H9 (cell line): ENCODE data around the gene TRAPPC2B. TPM values are rescaled to one million over a fixed set of nuclear protein-coding genes. Genes with fewer than 3 reads are reported as not detected.

Experiments
- DNase-seq: peaks from one replicate; pipeline ENCODE4 v3.0.0-alpha.2; 2017
- H2AFZ ChIP-seq: one replicate; pipeline ENCODE4 v1.6.1; 2013; ENCODE audit warnings: mild to moderate bottlenecking, low read length, control low read depth, moderate library complexity
- H2AK5ac ChIP-seq: 2 replicates; pipeline ENCODE4 v1.6.1; 2013; ENCODE audit warnings: low read length, control low read depth, mixed read lengths; ENCODE audit not compliant: insufficient read length
- H2BK120ac ChIP-seq: one replicate; pipeline ENCODE4 v1.6.1; 2013; ENCODE audit warnings: low read depth, mild to moderate bottlenecking, low read length, control low read depth, inconsistent platforms; ENCODE audit not compliant: poor library complexity, severe bottlenecking
- H2BK12ac ChIP-seq: 2 replicates; pipeline ENCODE4 v1.6.1; 2013; ENCODE audit warnings: low read length, control low read depth, mixed read lengths, low read depth; ENCODE audit not compliant: insufficient read length
- H2BK15ac ChIP-seq: 2 replicates; pipeline ENCODE4 v1.6.1; 2013; ENCODE audit warnings: low read depth, low read length, control low read depth
- H2BK20ac ChIP-seq: one replicate; pipeline ENCODE4 v1.6.1; 2013; ENCODE audit warnings: low read depth, mild to moderate bottlenecking, low read length, control low read depth, inconsistent platforms; ENCODE audit not compliant: poor library complexity, severe bottlenecking
- H2BK5ac ChIP-seq: 2 replicates; pipeline ENCODE4 v1.6.1; 2013; ENCODE audit warnings: low read length, control low read depth, mixed read lengths; ENCODE audit not compliant: insufficient read length
- H3K14ac ChIP-seq: 2 replicates; pipeline ENCODE4 v1.6.1; 2013; ENCODE audit warnings: low read length, control low read depth; ENCODE audit not compliant: insufficient read depth
- H3K18ac ChIP-seq: 2 replicates; pipeline ENCODE4 v1.6.1; 2013; ENCODE audit warnings: low read depth, mild to moderate bottlenecking, mixed read lengths, low read length, control low read depth; ENCODE audit not compliant: insufficient read length
- H3K23ac ChIP-seq: 2 replicates; pipeline ENCODE4 v1.6.1; 2013; ENCODE audit warnings: low read length, control low read depth, mixed read lengths, low read depth; ENCODE audit not compliant: insufficient read length
- H3K23me2 ChIP-seq: 2 replicates; pipeline ENCODE4 v1.6.1; 2013; ENCODE audit warnings: low read depth, mild to moderate bottlenecking, mixed read lengths, low read length, control low read depth; ENCODE audit not compliant: insufficient read length, poor library complexity, severe bottlenecking
- H3K27ac ChIP-seq: 2 replicates; pipeline ENCODE4 v1.5.1; 2013; ENCODE audit warnings: low read length, control low read depth, mixed read lengths, low read depth; ENCODE audit not compliant: insufficient read length
- H3K27me3 ChIP-seq: 2 replicates; pipeline ENCODE4 v1.6.1; 2013; ENCODE audit warnings: low read length, control low read depth, inconsistent platforms; ENCODE audit not compliant: insufficient read depth
- H3K4ac ChIP-seq: 2 replicates; pipeline ENCODE4 v1.6.1; 2013; ENCODE audit warnings: low read depth, mild to moderate bottlenecking, control low read depth, inconsistent platforms, low read length, moderate library complexity
- H3K4me1 ChIP-seq: 2 replicates; pipeline ENCODE4 v1.6.1; 2013; ENCODE audit warnings: low read length, control low read depth, inconsistent platforms; ENCODE audit not compliant: insufficient read depth
- H3K4me2 ChIP-seq: 2 replicates; pipeline ENCODE4 v1.6.1; 2013; ENCODE audit warnings: low read length, control low read depth, mixed read lengths; ENCODE audit not compliant: insufficient read length, insufficient read depth
- H3K56ac ChIP-seq: 2 replicates; pipeline ENCODE4 v1.6.1; 2013; ENCODE audit warnings: low read depth, mild to moderate bottlenecking, mixed read lengths, low read length, control low read depth; ENCODE audit not compliant: insufficient read length
- H3K79me1 ChIP-seq: 2 replicates; pipeline ENCODE4 v1.6.1; 2013; ENCODE audit warnings: low read depth, mild to moderate bottlenecking, moderate library complexity, low read length, control low read depth, inconsistent platforms; ENCODE audit not compliant: insufficient read depth, poor library complexity, severe bottlenecking
- H3K79me2 ChIP-seq: 2 replicates; pipeline ENCODE4 v1.6.1; 2013; ENCODE audit warnings: low read length, control low read depth, inconsistent platforms; ENCODE audit not compliant: insufficient read depth
- H3K9ac ChIP-seq: 2 replicates; pipeline ENCODE4 v1.6.1; 2013; ENCODE audit warnings: low read length, control low read depth, mixed read lengths; ENCODE audit not compliant: insufficient read length; ENCODE audit errors: extremely low read depth
- H3K9me3 ChIP-seq: one replicate; pipeline ENCODE4 v1.6.1; 2013; ENCODE audit warnings: low read depth, low read length, inconsistent platforms; ENCODE audit not compliant: control insufficient read depth
- H3T11ph ChIP-seq: one replicate; pipeline ENCODE4 v1.6.1; 2013; ENCODE audit warnings: mild to moderate bottlenecking, low read length, control low read depth, inconsistent platforms
- H4K20me1 ChIP-seq: one replicate; pipeline ENCODE4 v1.6.1; 2013; ENCODE audit not compliant: control insufficient read depth, insufficient read length, insufficient read depth
- H4K5ac ChIP-seq: 2 replicates; pipeline ENCODE4 v1.6.1; 2013; ENCODE audit warnings: low read depth, mild to moderate bottlenecking, mixed read lengths, low read length, control low read depth; ENCODE audit not compliant: insufficient read length
- H4K8ac ChIP-seq: replicated peaks from 2 replicates; pipeline ENCODE4 v1.6.1; 2013; ENCODE audit warnings: low read length, control low read depth, mixed read lengths, low read depth; ENCODE audit not compliant: insufficient read length
- H4K91ac ChIP-seq: 2 replicates; pipeline ENCODE4 v1.6.1; 2013; ENCODE audit warnings: low read depth, mild to moderate bottlenecking, moderate library complexity, mixed read lengths, low read length, control low read depth; ENCODE audit not compliant: insufficient read length
- H3K27ac Mint-ChIP-seq, 3 experiments: 2 replicates in 2 of 3; 3 replicates in 1 of 3; pipeline ENCODE4 v1.8.0; 2020 to 2021; ENCODE audit warnings: mixed read lengths in 3 of 3, mild to moderate bottlenecking in 1 of 3, moderate library complexity in 1 of 3
- H3K27me3 Mint-ChIP-seq: 2 replicates; pipeline ENCODE4 v1.8.0; 2021; ENCODE audit warnings: low read depth, mild to moderate bottlenecking, moderate library complexity, mixed read lengths
- H3K36me3 Mint-ChIP-seq, 3 experiments: 2 replicates in 2 of 3; 3 replicates in 1 of 3; pipeline ENCODE4 v1.8.0; 2020 to 2021; ENCODE audit warnings: low read depth in 3 of 3, mixed read lengths in 3 of 3; ENCODE audit not compliant: insufficient read depth in 1 of 3
- H3K4me1 Mint-ChIP-seq, 2 experiments: 2 replicates each; pipeline ENCODE4 v1.8.0; 2020; ENCODE audit warnings: mixed read lengths in 2 of 2
- H3K4me3 Mint-ChIP-seq, 2 experiments: 2 replicates in 1 of 2; 3 replicates in 1 of 2; pipeline ENCODE4 v1.8.0; 2020 to 2021; ENCODE audit warnings: mild to moderate bottlenecking in 2 of 2, mixed read lengths in 2 of 2, moderate library complexity in 1 of 2
- H3K9me3 Mint-ChIP-seq, 2 experiments: 2 replicates in 1 of 2; 3 replicates in 1 of 2; pipeline ENCODE4 v1.8.0; 2020; ENCODE audit warnings: mild to moderate bottlenecking in 2 of 2, mixed read lengths in 2 of 2, moderate library complexity in 1 of 2
- WGBS: extraction: QIAGEN DNeasy Blood & Tissue Kit; methylation state at CpG from one replicate; pipeline ENCODE4 v1.1.7; 2013; ENCODE audit warnings: missing lambda C conversion rate, low lambda C conversion rate, mixed read lengths; ENCODE audit not compliant: insufficient read length; ENCODE audit errors: extremely low coverage; 5-methylcytosine and 5-hydroxymethylcytosine counted together
- total RNA-seq: library from RNA; stranded (reverse); gene quantifications from 2 replicates; pipeline ENCODE4 v1.2.1, GENCODE V29; 2021
- TF ChIP-seq, protein P1 (sequence below): fragments of 200-600 bp; sonication (generic); conservative IDR thresholded peaks from 3 replicates; pipeline ENCODE4 v1.8.0; 2021; ENCODE audit warnings: antibody characterized with exemption, mild to moderate bottlenecking

Gene TRAPPC2B
- total RNA-seq, 1 experiment from 2014 or later = 12.4 TPM

DNA sequence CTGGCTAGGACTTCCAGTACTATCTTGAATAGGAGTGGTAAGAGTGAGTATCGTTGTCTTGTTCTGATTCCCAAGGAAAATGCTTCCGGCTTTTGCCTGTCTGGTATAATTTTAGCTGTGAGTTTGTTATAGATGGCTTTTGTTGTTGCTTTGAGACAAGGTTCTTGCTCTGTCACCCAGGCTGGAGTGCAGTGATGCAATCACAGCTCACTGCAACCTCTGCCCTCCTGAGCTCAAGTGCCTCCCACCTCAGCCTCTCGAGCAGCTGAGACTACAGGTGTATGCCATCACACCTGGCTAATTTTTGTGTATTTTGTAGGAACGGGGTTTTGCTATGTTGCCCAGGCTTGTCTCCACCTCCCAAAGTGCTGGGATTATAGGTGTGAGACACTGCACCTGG is 49.2 kb upstream of the TRAPPC2B start:
- H3K56ac ChIP-seq = no peak overlapping the region
- no peaks in the 10 kb centered on the region; a peak in 1 of 5 replicates for H3K9me3 Mint-ChIP-seq
- H2AFZ ChIP-seq = no peak overlapping the region
- H2BK20ac ChIP-seq = no peak overlapping the region
- H3K27ac Mint-ChIP-seq = no peak overlapping the region
- H3K18ac ChIP-seq = no peak overlapping the region
- H4K20me1 ChIP-seq = no peaks in the 10 kb centered on the region
- no peaks in the 10 kb centered on the region for H3K4me1 ChIP-seq
- TF ChIP-seq, protein P1, sequence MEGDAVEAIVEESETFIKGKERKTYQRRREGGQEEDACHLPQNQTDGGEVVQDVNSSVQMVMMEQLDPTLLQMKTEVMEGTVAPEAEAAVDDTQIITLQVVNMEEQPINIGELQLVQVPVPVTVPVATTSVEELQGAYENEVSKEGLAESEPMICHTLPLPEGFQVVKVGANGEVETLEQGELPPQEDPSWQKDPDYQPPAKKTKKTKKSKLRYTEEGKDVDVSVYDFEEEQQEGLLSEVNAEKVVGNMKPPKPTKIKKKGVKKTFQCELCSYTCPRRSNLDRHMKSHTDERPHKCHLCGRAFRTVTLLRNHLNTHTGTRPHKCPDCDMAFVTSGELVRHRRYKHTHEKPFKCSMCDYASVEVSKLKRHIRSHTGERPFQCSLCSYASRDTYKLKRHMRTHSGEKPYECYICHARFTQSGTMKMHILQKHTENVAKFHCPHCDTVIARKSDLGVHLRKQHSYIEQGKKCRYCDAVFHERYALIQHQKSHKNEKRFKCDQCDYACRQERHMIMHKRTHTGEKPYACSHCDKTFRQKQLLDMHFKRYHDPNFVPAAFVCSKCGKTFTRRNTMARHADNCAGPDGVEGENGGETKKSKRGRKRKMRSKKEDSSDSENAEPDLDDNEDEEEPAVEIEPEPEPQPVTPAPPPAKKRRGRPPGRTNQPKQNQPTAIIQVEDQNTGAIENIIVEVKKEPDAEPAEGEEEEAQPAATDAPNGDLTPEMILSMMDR = no peak
- no peak overlapping the region for H3K27ac ChIP-seq
- H3K27me3 Mint-ChIP-seq = peaks cover 44% of the 10 kb centered on the region
- H3K9me3 ChIP-seq = no peaks in the 10 kb centered on the region
- H3K79me1 ChIP-seq = no peaks in the 10 kb centered on the region
- no peak overlapping the region for H3K14ac ChIP-seq
- no peak overlapping the region for H4K8ac ChIP-seq
- H2BK15ac ChIP-seq = no peak overlapping the region
- H4K91ac ChIP-seq = no peak overlapping the region
- no peaks in the 10 kb centered on the region for H3K79me2 ChIP-seq
- H3K23ac ChIP-seq = no peak overlapping the region
- H3K4me3 Mint-ChIP-seq = no peak overlapping the region
- H4K5ac ChIP-seq = no peak overlapping the region
- H3K36me3 Mint-ChIP-seq = no peaks in the 10 kb centered on the region
- no CpG with 5 or more reads among the region's 4 CpGs for WGBS
- no peak overlapping the region for H2BK120ac ChIP-seq
- H3T11ph ChIP-seq = no peak overlapping the region
- no peak for DNase-seq
- no peaks in the 10 kb centered on the region for H3K23me2 ChIP-seq
- H3K27me3 ChIP-seq = no peaks in the 10 kb centered on the region
- no peak overlapping the region for H3K4me2 ChIP-seq
- H3K9ac ChIP-seq = no peak overlapping the region
- no peak overlapping the region for H2BK5ac ChIP-seq
- no peak overlapping the region for H2BK12ac ChIP-seq
- no peak overlapping the region for H3K4ac ChIP-seq
- H3K4me1 Mint-ChIP-seq = peaks cover 8 to 12% of the 10 kb centered on the region in 2 experiments
- H2AK5ac ChIP-seq = no peak overlapping the region
